ENCODE measurements around the gene BMP7.
"Not testable (repeated sequence)": the region's sequence is repeated elsewhere in the genome, so short reads cannot be mapped to it uniquely, and the experiment has no call there.

The BMP7 gene

GRCh38 chr20:57157787-57158186, 108.7 kb downstream of the BMP7 start:
- not testable (repeated sequence) for H3K27ac ChIP-seq (ENCODE audit: low read depth, low read length, severe bottlenecking); H3K4me1 ChIP-seq (ENCODE audit: control insufficient read depth, insufficient read depth, low read length, poor library complexity, severe bottlenecking); H3K9me3 ChIP-seq (ENCODE audit: control insufficient read depth, low read length); H3K36me3 ChIP-seq (ENCODE audit: control insufficient read depth, insufficient read depth, low read length); H3K4me3 ChIP-seq (ENCODE audit: extremely low read depth, insufficient read depth, low read length, poor library complexity, severe bottlenecking)
- WGBS, 2 experiments (ENCODE audit: insufficient coverage in 2 of 2): 88 to 93% methylated on average over 6 to 7 of the region's 9 CpGs

- Histone ChIP-seq H3K9me3 (ENCODE audit: control insufficient read depth, low read length) (no peaks in the 10 kb centered on the region), H3K27ac (ENCODE audit: low read depth, low read length, severe bottlenecking) (no peak overlapping the region), H3K4me3 (ENCODE audit: extremely low read depth, insufficient read depth, low read length, poor library complexity, severe bottlenecking) (no peak overlapping the region), H3K36me3 (ENCODE audit: control insufficient read depth, insufficient read depth, low read length) (no peaks in the 10 kb centered on the region), H3K4me1 (ENCODE audit: control insufficient read depth, insufficient read depth, low read length, poor library complexity, severe bottlenecking) (no peaks in the 10 kb centered on the region)
- WGBS, 2 experiments (ENCODE audit: insufficient coverage in 2 of 2): 95 to 97% methylated on average over 12 to 13 of the region's 13 CpGs
These were observed 109.2 kb downstream of the BMP7 start for GRCh38 chr20:57157106-57157691.

GRCh38 chr20:57156011-57156729, 110.3 kb downstream of the BMP7 start:
- Histone ChIP-seq H3K4me3 (ENCODE audit: extremely low read depth, insufficient read depth, low read length, poor library complexity, severe bottlenecking) (no peak overlapping the region), H3K4me1 (ENCODE audit: control insufficient read depth, insufficient read depth, low read length, poor library complexity, severe bottlenecking) (no peaks in the 10 kb centered on the region), H3K27ac (ENCODE audit: low read depth, low read length, severe bottlenecking) (no peak overlapping the region), H3K9me3 (ENCODE audit: control insufficient read depth, low read length) (no peaks in the 10 kb centered on the region), H3K36me3 (ENCODE audit: control insufficient read depth, insufficient read depth, low read length) (no peaks in the 10 kb centered on the region)
- WGBS, 2 experiments (ENCODE audit: insufficient coverage in 2 of 2): 86 to 91% methylated on average over 16 of the region's 18 CpGs

- Histone ChIP-seq H3K36me3 (ENCODE audit: control insufficient read depth, insufficient read depth, low read length) (no peaks in the 10 kb centered on the region), H3K27ac (ENCODE audit: low read depth, low read length, severe bottlenecking) (no peak overlapping the region), H3K4me3 (ENCODE audit: extremely low read depth, insufficient read depth, low read length, poor library complexity, severe bottlenecking) (no peak overlapping the region), H3K4me1 (ENCODE audit: control insufficient read depth, insufficient read depth, low read length, poor library complexity, severe bottlenecking) (no peaks in the 10 kb centered on the region), H3K9me3 (ENCODE audit: control insufficient read depth, low read length) (no peaks in the 10 kb centered on the region)
- 85 to 95% methylated on average over 3 to 4 of the region's 8 CpGs for WGBS, 2 experiments (ENCODE audit: insufficient coverage in 2 of 2)
These were observed 111.0 kb downstream of the BMP7 start for GRCh38 chr20:57155415-57155814.

- Histone ChIP-seq H3K9me3 (ENCODE audit: control insufficient read depth, low read length) (no peaks in the 10 kb centered on the region), H3K36me3 (ENCODE audit: control insufficient read depth, insufficient read depth, low read length) (no peaks in the 10 kb centered on the region), H3K4me1 (ENCODE audit: control insufficient read depth, insufficient read depth, low read length, poor library complexity, severe bottlenecking) (no peaks in the 10 kb centered on the region), H3K4me3 (ENCODE audit: extremely low read depth, insufficient read depth, low read length, poor library complexity, severe bottlenecking) (no peak overlapping the region), H3K27ac (ENCODE audit: low read depth, low read length, severe bottlenecking) (no peak overlapping the region)
- 83 to 88% methylated on average over 12 of the region's 18 CpGs for WGBS, 2 experiments (ENCODE audit: insufficient coverage in 2 of 2)
These were observed 113.1 kb downstream of the BMP7 start for GRCh38 chr20:57153238-57153905.

GRCh38 chr20:57152557-57152956, 113.9 kb downstream of the BMP7 start:
- WGBS, 2 experiments (ENCODE audit: insufficient coverage in 2 of 2): 83 to 100% methylated on average over 1 of the region's 2 CpGs
- no peaks in the 10 kb centered on the region for H3K4me1 ChIP-seq (ENCODE audit: control insufficient read depth, insufficient read depth, low read length, poor library complexity, severe bottlenecking)

GRCh38 chr20:57150559-57150958, 115.9 kb downstream of the BMP7 start:
- no peak overlapping the region for H3K4me3 ChIP-seq (ENCODE audit: extremely low read depth, insufficient read depth, low read length, poor library complexity, severe bottlenecking)
- H3K36me3 ChIP-seq (ENCODE audit: control insufficient read depth, insufficient read depth, low read length): no peaks in the 10 kb centered on the region
- 80 to 86% methylated on average over 1 of the region's 1 CpG for whole genome bisulfite sequencing, 2 experiments (ENCODE audit: insufficient coverage in 2 of 2)
- no peak overlapping the region for H3K27ac ChIP-seq (ENCODE audit: low read depth, low read length, severe bottlenecking)
- no peaks in the 10 kb centered on the region for H3K9me3 ChIP-seq (ENCODE audit: control insufficient read depth, low read length)
- no peaks in the 10 kb centered on the region for H3K4me1 ChIP-seq (ENCODE audit: control insufficient read depth, insufficient read depth, low read length, poor library complexity, severe bottlenecking)

More at GRCh38 chr20:57152557-57152956, 113.9 kb downstream of the BMP7 start:
- no peak overlapping the region for H3K4me3 ChIP-seq (ENCODE audit: extremely low read depth, insufficient read depth, low read length, poor library complexity, severe bottlenecking)
- H3K27ac ChIP-seq (ENCODE audit: low read depth, low read length, severe bottlenecking): no peak overlapping the region
- no peaks in the 10 kb centered on the region for H3K9me3 ChIP-seq (ENCODE audit: control insufficient read depth, low read length)
- H3K36me3 ChIP-seq (ENCODE audit: control insufficient read depth, insufficient read depth, low read length): no peaks in the 10 kb centered on the region

GRCh38 chr20:57148263-57148662, 118.2 kb downstream of the BMP7 start:
- 86 to 90% methylated on average over 13 of the region's 13 CpGs for WGBS, 2 experiments (ENCODE audit: insufficient coverage in 2 of 2)
- no peaks in the 10 kb centered on the region for H3K4me1 ChIP-seq (ENCODE audit: control insufficient read depth, insufficient read depth, low read length, poor library complexity, severe bottlenecking)
- no peaks in the 10 kb centered on the region for H3K9me3 ChIP-seq (ENCODE audit: control insufficient read depth, low read length)
- H3K36me3 ChIP-seq (ENCODE audit: control insufficient read depth, insufficient read depth, low read length): no peaks in the 10 kb centered on the region
- H3K27ac ChIP-seq (ENCODE audit: low read depth, low read length, severe bottlenecking): no peak overlapping the region
- H3K4me3 ChIP-seq (ENCODE audit: extremely low read depth, insufficient read depth, low read length, poor library complexity, severe bottlenecking): no peak overlapping the region

GRCh38 chr20:57147185-57147584, 119.3 kb downstream of the BMP7 start:
- Histone ChIP-seq H3K27ac (ENCODE audit: low read depth, low read length, severe bottlenecking) (no peak overlapping the region), H3K4me3 (ENCODE audit: extremely low read depth, insufficient read depth, low read length, poor library complexity, severe bottlenecking) (no peak overlapping the region), H3K9me3 (ENCODE audit: control insufficient read depth, low read length) (no peaks in the 10 kb centered on the region), H3K4me1 (ENCODE audit: control insufficient read depth, insufficient read depth, low read length, poor library complexity, severe bottlenecking) (no peaks in the 10 kb centered on the region), H3K36me3 (ENCODE audit: control insufficient read depth, insufficient read depth, low read length) (no peaks in the 10 kb centered on the region)
- 78 to 91% methylated on average over 3 to 5 of the region's 5 CpGs for WGBS, 2 experiments (ENCODE audit: insufficient coverage in 2 of 2)

- no peaks in the 10 kb centered on the region for H3K9me3 ChIP-seq (ENCODE audit: control insufficient read depth, low read length)
- H3K36me3 ChIP-seq (ENCODE audit: control insufficient read depth, insufficient read depth, low read length): no peaks in the 10 kb centered on the region
- WGBS, 2 experiments (ENCODE audit: insufficient coverage in 2 of 2): 82 to 92% methylated on average over 2 of the region's 2 CpGs
- no peak overlapping the region for H3K27ac ChIP-seq (ENCODE audit: low read depth, low read length, severe bottlenecking)
- H3K4me1 ChIP-seq (ENCODE audit: control insufficient read depth, insufficient read depth, low read length, poor library complexity, severe bottlenecking): no peaks in the 10 kb centered on the region
- H3K4me3 ChIP-seq (ENCODE audit: extremely low read depth, insufficient read depth, low read length, poor library complexity, severe bottlenecking): no peak overlapping the region
These were observed 120.3 kb downstream of the BMP7 start for GRCh38 chr20:57146155-57146554.
